Mesothelial cell of epicardium (in vitro differentiated cells): ENCODE measurements around the gene P2RY2. TPM values are rescaled to one million over a fixed set of nuclear protein-coding genes. Genes with fewer than 3 reads are reported as not detected.
A peak's percentile ranks its signal among the peaks of the same experiment; 100 is the strongest.
"Not testable (repeated sequence)": the region's sequence is repeated elsewhere in the genome, so short reads cannot be mapped to it uniquely, and the experiment has no call there.

Source experiments
- DNase-seq, 2 experiments: peaks; one replicate each; pipeline ENCODE4 v3.0.0; 2021; ENCODE audit warnings: low spot score in 2 of 2; ENCODE audit not compliant: unreplicated experiment in 2 of 2
- H3K27ac Mint-ChIP-seq: 2 replicates; pipeline ENCODE4 v1.8.0; 2021; ENCODE audit warnings: mixed read lengths
- H3K27me3 Mint-ChIP-seq: 2 replicates; pipeline ENCODE4 v1.8.0; 2021; ENCODE audit warnings: low read depth, mixed read lengths
- H3K36me3 Mint-ChIP-seq: 2 replicates; pipeline ENCODE4 v1.8.0; 2021; ENCODE audit warnings: mixed read lengths
- H3K4me1 Mint-ChIP-seq: 2 replicates; pipeline ENCODE4 v1.8.0; 2021; ENCODE audit warnings: mixed read lengths
- H3K4me3 Mint-ChIP-seq: 2 replicates; pipeline ENCODE4 v1.8.0; 2021; ENCODE audit warnings: mild to moderate bottlenecking, moderate library complexity, mixed read lengths
- H3K9me3 Mint-ChIP-seq: 2 replicates; pipeline ENCODE4 v1.8.0; 2021; ENCODE audit warnings: mixed read lengths
- total RNA-seq: library from RNA; stranded (reverse); gene quantifications from 3 replicates; pipeline ENCODE4 v1.2.1, GENCODE V29; 2021
- TF ChIP-seq, protein P1 (sequence below): fragments of 200-600 bp; sonication (generic); IDR thresholded peaks from one replicate; pipeline ENCODE4 v1.5.0; 2021; ENCODE audit warnings: antibody characterized with exemption; ENCODE audit not compliant: unreplicated experiment

The P2RY2 gene
- total RNA-seq, 1 donor from 2014 or later: 4.5 TPM

DNA sequence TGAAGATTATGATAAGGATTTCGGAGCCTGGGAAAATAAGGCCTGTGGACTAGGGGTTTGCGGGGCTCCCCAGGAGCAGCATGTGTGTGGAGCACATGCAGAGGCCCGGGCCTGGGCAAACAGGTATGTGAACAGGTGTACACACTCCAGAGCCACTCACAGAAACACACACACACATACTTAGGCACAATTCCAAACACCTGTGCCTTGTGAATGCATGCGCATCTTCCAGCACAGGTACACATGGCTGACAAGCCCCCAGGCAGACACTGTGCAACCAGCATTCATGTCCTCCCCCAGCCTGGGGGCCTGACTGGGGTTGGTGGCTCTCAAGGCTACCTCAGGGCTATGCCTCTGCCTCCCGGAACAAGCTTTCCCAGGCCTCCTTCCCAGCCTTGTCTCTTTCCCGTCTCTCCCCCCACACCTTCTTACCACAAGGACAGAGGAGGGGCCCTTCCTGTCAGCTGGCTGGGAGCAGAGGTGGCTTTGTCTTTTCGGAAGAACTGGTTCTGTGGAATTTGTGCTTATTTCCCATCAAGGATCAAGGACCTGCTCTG lies 51.5 kb downstream of the P2RY2 start:
- peaks cover 34% of the 10 kb centered on the region for H3K4me1 Mint-ChIP-seq
- H3K36me3 Mint-ChIP-seq: no peaks in the 10 kb centered on the region
- H3K27ac Mint-ChIP-seq: peak overlapping the region; percentile 50
- no peak for DNase-seq
- TF ChIP-seq, protein P1, sequence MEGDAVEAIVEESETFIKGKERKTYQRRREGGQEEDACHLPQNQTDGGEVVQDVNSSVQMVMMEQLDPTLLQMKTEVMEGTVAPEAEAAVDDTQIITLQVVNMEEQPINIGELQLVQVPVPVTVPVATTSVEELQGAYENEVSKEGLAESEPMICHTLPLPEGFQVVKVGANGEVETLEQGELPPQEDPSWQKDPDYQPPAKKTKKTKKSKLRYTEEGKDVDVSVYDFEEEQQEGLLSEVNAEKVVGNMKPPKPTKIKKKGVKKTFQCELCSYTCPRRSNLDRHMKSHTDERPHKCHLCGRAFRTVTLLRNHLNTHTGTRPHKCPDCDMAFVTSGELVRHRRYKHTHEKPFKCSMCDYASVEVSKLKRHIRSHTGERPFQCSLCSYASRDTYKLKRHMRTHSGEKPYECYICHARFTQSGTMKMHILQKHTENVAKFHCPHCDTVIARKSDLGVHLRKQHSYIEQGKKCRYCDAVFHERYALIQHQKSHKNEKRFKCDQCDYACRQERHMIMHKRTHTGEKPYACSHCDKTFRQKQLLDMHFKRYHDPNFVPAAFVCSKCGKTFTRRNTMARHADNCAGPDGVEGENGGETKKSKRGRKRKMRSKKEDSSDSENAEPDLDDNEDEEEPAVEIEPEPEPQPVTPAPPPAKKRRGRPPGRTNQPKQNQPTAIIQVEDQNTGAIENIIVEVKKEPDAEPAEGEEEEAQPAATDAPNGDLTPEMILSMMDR: no peak
- H3K27me3 Mint-ChIP-seq: peaks cover 50% of the 10 kb centered on the region
- H3K4me3 Mint-ChIP-seq: no peak overlapping the region
- no peaks in the 10 kb centered on the region for H3K9me3 Mint-ChIP-seq

- peaks cover 43% of the 10 kb centered on the region for H3K27me3 Mint-ChIP-seq
- H3K36me3 Mint-ChIP-seq: no peaks in the 10 kb centered on the region
- no peak for DNase-seq
- no peak overlapping the region for H3K4me3 Mint-ChIP-seq
- peaks cover 39% of the 10 kb centered on the region for H3K4me1 Mint-ChIP-seq
- no peaks in the 10 kb centered on the region for H3K9me3 Mint-ChIP-seq
- peak overlapping the region; percentile 50 for H3K27ac Mint-ChIP-seq
- TF ChIP-seq, protein P1: no peak
Observed at GRCh38 chr11:73270016-73270854, 52.2 kb downstream of the P2RY2 start.

GRCh38 chr11:73270855-73271477 lies 52.9 kb downstream of the P2RY2 start:
- Mint-ChIP-seq H3K36me3 (no peaks in the 10 kb centered on the region), H3K27ac (peak overlapping the region; percentile 60), H3K4me3 (no peak overlapping the region), H3K4me1 (peaks cover 42% of the 10 kb centered on the region), H3K27me3 (peaks cover 38% of the 10 kb centered on the region), H3K9me3 (no peaks in the 10 kb centered on the region)
- TF ChIP-seq, protein P1: no peak
- no peak for DNase-seq

GRCh38 chr11:73271478-73271865 lies 53.4 kb downstream of the P2RY2 start:
- Mint-ChIP-seq H3K4me1 (peaks cover 42% of the 10 kb centered on the region), H3K27me3 (peaks cover 33% of the 10 kb centered on the region), H3K27ac (peak overlapping the region; percentile 60)
- H3K4me3 Mint-ChIP-seq, H3K36me3 Mint-ChIP-seq, H3K9me3 Mint-ChIP-seq, DNase-seq: not testable (repeated sequence)

- Mint-ChIP-seq H3K4me1 (peaks cover 42% of the 10 kb centered on the region), H3K27me3 (peaks cover 29% of the 10 kb centered on the region), H3K4me3 (no peak within 1 kb of the TSS), H3K36me3 (no peaks in the 10 kb centered on the region), H3K27ac (peak within 1 kb of the TSS; percentile 60), H3K9me3 (no peaks in the 10 kb centered on the region)
- no peak for DNase-seq
- TF ChIP-seq, protein P1: no peak
Observed at GRCh38 chr11:73271936-73272679, 54.0 kb downstream of the P2RY2 start, which contains the start of gene P2RY6. Gene P2RY6, plus strand, starts transcription at chr11:73272338. Its CDS starts 24,181 bp downstream, at chr11:73296519.
